HG03175 (cell line): ENCODE measurements around the gene MIOX.

ENCODE experiments used
- ATAC-seq: cut with Tn5 transposase; IDR thresholded peaks from one replicate; pipeline ENCODE4 v1.9.1; 2021; ENCODE audit warnings: mild to moderate bottlenecking, moderate library complexity; ENCODE audit not compliant: unreplicated experiment

Gene MIOX

GRCh38 chr22:50471962-50472361 is 14.7 kb upstream of the MIOX start:
- no peak for ATAC-seq

GRCh38 chr22:50473088-50473487 is 13.6 kb upstream of the MIOX start:
- ATAC-seq, result no peak

- no peak for ATAC-seq
Observed at GRCh38 chr22:50473855-50474671, 12.6 kb upstream of the MIOX start.

- ATAC-seq, result peak; percentile 75
Observed at GRCh38 chr22:50474710-50475651, 11.7 kb upstream of the MIOX start, which contains the start of gene SBF1. TSS of gene SBF1 (minus strand) at chr22:50475035. CDS start at chr22:50474840, 195 bp downstream.

- no peak for ATAC-seq
Observed at GRCh38 chr22:50475652-50476002, 11.0 kb upstream of the MIOX start.

GRCh38 chr22:50476868-50477267 is 9.8 kb upstream of the MIOX start:
- ATAC-seq, result no peak

GRCh38 chr22:50477923-50478322 is 8.7 kb upstream of the MIOX start:
- no peak for ATAC-seq

GRCh38 chr22:50479721-50480120 is 6.9 kb upstream of the MIOX start:
- ATAC-seq, result no peak

- ATAC-seq, result no peak
Observed at GRCh38 chr22:50481045-50481439, 5.6 kb upstream of the MIOX start.

- ATAC-seq, result no peak
Observed at GRCh38 chr22:50481440-50482106, 5.1 kb upstream of the MIOX start, which contains the start of gene ADM2. TSS of gene ADM2 (plus strand) at chr22:50481543. CDS start at chr22:50481848, 305 bp downstream.

GRCh38 chr22:50482107-50483074 is 4.3 kb upstream of the MIOX start:
- ATAC-seq, result no peak

- ATAC-seq, result no peak
Observed at GRCh38 chr22:50483106-50483505, 3.6 kb upstream of the MIOX start.

- ATAC-seq, result no peak
Observed at GRCh38 chr22:50483556-50483955, 3.1 kb upstream of the MIOX start.

GRCh38 chr22:50483977-50484853 is 2.4 kb upstream of the MIOX start:
- no peak for ATAC-seq

- ATAC-seq, result no peak
Observed at GRCh38 chr22:50485221-50486131, 1.2 kb upstream of the MIOX start.

- ATAC-seq, result no peak
Observed at GRCh38 chr22:50487290-50488005, 789 bp downstream of the MIOX start.

GRCh38 chr22:50488006-50488677 is 1.5 kb downstream of the MIOX start:
- no peak for ATAC-seq
